GM21423 (cell line): ENCODE results near the gene NECAB3.

Source experiments
- ATAC-seq: cut with Tn5 transposase; IDR thresholded peaks from one replicate; pipeline ENCODE4 v1.9.1; 2021; ENCODE audit warnings: mild to moderate bottlenecking, moderate library complexity; ENCODE audit not compliant: unreplicated experiment

Gene NECAB3

DNA sequence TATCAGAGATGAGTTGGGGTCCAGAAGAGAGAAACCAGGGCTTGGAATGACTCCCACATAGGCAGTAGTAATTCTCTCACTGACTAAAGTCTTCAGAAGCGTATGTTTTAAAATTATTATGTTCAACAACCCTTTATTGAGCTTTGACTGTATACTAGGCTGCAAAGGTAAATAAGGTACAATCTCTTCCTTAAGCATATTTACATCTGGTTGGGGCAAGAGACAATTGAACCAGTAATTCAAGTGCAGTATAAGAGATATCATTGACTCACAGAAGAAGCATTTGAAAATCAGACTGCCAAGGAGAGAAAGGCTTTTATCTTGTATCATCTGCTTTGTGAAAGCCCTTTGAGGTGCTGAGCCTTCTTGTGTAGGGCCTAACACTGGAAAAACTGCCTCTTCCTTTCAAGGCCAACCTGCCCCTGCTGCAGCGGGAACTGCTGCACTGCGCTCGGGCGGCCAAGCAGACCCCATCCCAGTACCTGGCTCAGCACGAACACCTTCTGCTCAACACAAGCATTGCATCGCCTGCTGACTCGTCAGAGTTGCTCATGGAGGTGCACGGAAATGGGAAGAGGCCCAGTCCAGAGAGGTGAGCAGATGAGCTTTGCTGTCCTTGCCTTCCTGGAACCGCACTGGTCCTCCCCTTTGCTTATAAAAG, 51.4 kb downstream of the NECAB3 start:
- no peak for ATAC-seq

GRCh38 chr20:33621717-33622400, 52.4 kb downstream of the NECAB3 start:
- ATAC-seq = no peak

DNA sequence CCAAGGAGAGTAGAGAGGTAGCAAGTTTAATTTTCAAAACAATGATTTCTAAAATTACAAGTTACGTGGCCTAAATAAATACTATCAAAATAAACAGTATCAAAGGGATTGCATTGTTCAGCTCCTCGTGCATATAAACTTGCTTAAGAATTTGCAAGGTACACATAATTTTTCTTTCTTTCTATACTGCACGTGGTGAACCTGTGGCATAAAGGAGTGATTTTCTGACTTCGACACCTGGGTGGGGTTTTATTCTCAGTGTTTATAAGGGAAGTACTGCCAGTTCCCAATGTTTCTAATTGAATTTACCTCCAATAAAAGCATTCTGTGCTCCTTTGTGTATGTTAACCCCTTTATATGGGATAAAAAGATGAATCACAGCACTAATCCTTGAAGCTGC, 62.2 kb downstream of the NECAB3 start:
- ATAC-seq = no peak

- no peak for ATAC-seq
These were observed 63.1 kb downstream of the NECAB3 start for GRCh38 chr20:33611106-33611505.

GRCh38 chr20:33609504-33609903, 64.7 kb downstream of the NECAB3 start:
- no peak for ATAC-seq
